ENCODE results near the gene PEX19.
"Not testable (repeated sequence)": the region's sequence is repeated elsewhere in the genome, so short reads cannot be mapped to it uniquely, and the experiment has no call there.

Gene PEX19

DNA sequence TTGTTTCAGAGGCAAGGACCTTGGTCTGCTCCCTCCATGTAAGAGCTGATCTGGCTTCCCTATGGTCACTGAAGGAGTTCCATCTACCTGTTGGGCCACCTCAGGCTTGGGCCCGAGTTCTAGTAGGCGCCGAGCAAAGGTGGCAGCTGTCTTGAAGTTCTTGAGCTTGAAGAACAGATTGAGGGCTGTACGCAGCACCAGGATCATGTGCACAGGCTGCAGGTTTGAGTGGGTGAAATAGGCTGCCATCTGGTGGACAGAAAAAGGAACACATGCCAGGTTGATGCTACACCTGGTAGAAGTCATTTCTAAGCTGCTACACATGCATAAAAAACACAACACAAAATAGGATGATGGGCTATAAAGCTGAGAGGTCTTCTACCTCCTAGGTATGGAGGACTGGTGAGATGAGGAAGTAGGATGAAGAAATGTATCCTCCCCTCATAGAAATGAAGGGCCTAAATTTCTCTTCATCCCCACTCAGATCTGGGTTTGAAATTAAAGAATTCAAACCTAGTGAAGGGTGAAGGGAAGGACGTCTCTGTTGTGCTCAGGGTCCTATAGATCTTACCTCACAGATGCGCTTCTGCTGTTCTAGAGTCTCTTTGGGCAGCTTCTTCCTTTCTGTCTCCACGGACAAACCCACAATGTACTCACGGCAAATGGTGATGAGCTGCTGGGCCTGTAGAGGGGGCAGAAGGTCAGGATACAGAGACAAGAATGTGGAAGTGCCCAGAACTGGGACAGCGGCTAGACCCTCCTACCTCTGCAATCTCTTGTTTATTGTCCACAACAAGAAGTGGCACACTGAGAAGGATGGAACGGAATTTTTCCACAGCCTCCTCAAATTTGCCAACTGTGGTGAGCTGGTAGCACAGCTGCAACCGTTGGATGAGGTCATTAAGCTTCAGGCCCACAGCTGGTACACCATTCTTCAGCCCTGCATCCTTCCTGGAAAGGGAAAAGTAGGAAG lies 6.6 kb upstream of the PEX19 start:
- H3K4me1 ChIP-seq (ENCODE audit: control insufficient read depth in 1 of 2, insufficient read depth in 1 of 2, low read depth in 1 of 2, low read length in 1 of 2) = no peaks in the 10 kb centered on the region
- peak; percentile 76 for TF ChIP-seq CTCF (IDR thresholded peaks at IDR 0.05)
- peak overlapping the region; percentile 48 for H3K27ac ChIP-seq
- no peaks in the 10 kb centered on the region for H3K9me3 ChIP-seq
- H3K36me3 ChIP-seq = peaks cover 82% of the 10 kb centered on the region
- no peak overlapping the region for H3K4me3 ChIP-seq (ENCODE audit: low read depth in 1 of 2, low read length in 1 of 2)
- H3K27me3 ChIP-seq = no peaks in the 10 kb centered on the region

- H3K4me3 ChIP-seq (ENCODE audit: low read depth in 1 of 2, low read length in 1 of 2); H3K27me3 ChIP-seq; H3K9me3 ChIP-seq; H3K27ac ChIP-seq: not testable (repeated sequence)
- Histone ChIP-seq H3K36me3 (peaks cover 51% of the 10 kb centered on the region), H3K4me1 (ENCODE audit: control insufficient read depth in 1 of 2, insufficient read depth in 1 of 2, low read depth in 1 of 2, low read length in 1 of 2) (peaks cover 20 to 24% of the 10 kb centered on the region in 2 experiments)
Observed at GRCh38 chr1:160287769-160288168, 2.8 kb upstream of the PEX19 start.

GRCh38 chr1:160285506-160285905 lies 573 bp upstream of the PEX19 start:
- peak overlapping the region; percentile 87 to 90 for H3K4me3 ChIP-seq (ENCODE audit: low read depth in 1 of 2, low read length in 1 of 2)
- H3K27ac ChIP-seq = no peak overlapping the region
- H3K4me1 ChIP-seq (ENCODE audit: control insufficient read depth in 1 of 2, insufficient read depth in 1 of 2, low read depth in 1 of 2, low read length in 1 of 2) = peaks cover 20 to 24% of the 10 kb centered on the region in 2 experiments
- H3K36me3 ChIP-seq = peaks cover 51% of the 10 kb centered on the region
- no peaks in the 10 kb centered on the region for H3K9me3 ChIP-seq
- TF ChIP-seq CTCF (IDR thresholded peaks at IDR 0.05) = no peak
- no peaks in the 10 kb centered on the region for H3K27me3 ChIP-seq

DNA sequence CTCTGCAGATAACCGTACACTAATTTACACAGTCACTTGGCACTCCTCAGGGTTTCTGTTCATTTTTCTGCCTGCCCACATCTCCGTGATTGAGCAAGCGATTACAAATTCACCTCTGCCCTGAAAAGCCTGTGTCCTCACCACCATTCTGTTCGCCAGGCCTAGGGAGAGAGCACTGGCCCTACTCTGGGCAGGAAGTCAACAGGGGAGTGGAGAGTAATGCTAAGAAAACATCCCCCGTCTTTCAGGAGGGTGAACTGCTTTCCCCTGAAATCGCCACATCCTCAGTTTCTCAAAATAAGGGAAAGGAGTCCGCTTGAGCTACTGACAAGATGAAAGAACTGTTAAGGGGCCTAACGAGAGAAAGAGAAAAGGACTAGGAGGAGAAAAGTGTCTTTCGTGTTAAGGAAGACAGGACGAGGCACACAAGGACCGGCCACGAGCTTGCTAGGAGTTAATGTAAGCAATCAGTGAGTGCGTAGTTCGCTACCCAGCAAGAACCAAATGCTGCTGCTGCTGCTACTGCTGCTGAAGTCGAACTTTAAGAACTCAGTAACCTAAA lies 632 bp downstream of the PEX19 start:
- H3K4me1 ChIP-seq (ENCODE audit: control insufficient read depth in 1 of 2, insufficient read depth in 1 of 2, low read depth in 1 of 2, low read length in 1 of 2) = peaks cover 20 to 24% of the 10 kb centered on the region in 2 experiments
- no peaks in the 10 kb centered on the region for H3K9me3 ChIP-seq
- peak overlapping the region; percentile 84 for H3K27ac ChIP-seq
- H3K4me3 ChIP-seq (ENCODE audit: low read depth in 1 of 2, low read length in 1 of 2) = peak overlapping the region; percentile 87 to 90
- no peaks in the 10 kb centered on the region for H3K27me3 ChIP-seq
- no peak for TF ChIP-seq CTCF (IDR thresholded peaks at IDR 0.05)
- H3K36me3 ChIP-seq = peaks cover 51% of the 10 kb centered on the region

GRCh38 chr1:160282807-160283206 lies 2.1 kb downstream of the PEX19 start:
- Histone ChIP-seq H3K27ac (no peak overlapping the region), H3K4me3 (ENCODE audit: low read depth in 1 of 2, low read length in 1 of 2) (no peak overlapping the region), H3K36me3 (peaks cover 56% of the 10 kb centered on the region), H3K9me3 (no peaks in the 10 kb centered on the region), H3K27me3 (no peaks in the 10 kb centered on the region), H3K4me1 (ENCODE audit: control insufficient read depth in 1 of 2, insufficient read depth in 1 of 2, low read depth in 1 of 2, low read length in 1 of 2) (peaks cover 20 to 24% of the 10 kb centered on the region in 2 experiments)
- TF ChIP-seq CTCF (IDR thresholded peaks at IDR 0.05) = no peak

DNA sequence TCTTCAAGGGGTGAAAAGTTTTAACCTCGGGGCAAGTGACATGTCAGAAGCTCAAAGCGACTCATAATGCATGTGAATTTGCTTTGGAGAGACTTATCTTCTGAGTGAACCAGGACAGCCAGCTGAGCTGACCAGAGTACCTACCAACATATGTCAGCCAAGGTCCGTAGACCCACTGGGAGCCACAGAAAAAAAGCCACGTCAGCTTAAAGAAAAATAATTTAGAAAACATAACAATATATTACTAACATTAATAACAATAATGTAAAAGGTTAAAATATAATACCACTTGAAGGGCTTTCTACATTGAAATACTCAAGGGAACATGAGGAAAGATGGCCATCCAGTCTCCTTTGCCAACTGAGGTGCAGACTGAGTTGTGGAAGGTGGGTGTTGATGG lies 6.9 kb downstream of the PEX19 start:
- no peak overlapping the region for H3K4me3 ChIP-seq (ENCODE audit: low read depth in 1 of 2, low read length in 1 of 2)
- H3K27ac ChIP-seq = no peak overlapping the region
- H3K27me3 ChIP-seq = no peaks in the 10 kb centered on the region
- H3K4me1 ChIP-seq (ENCODE audit: control insufficient read depth in 1 of 2, insufficient read depth in 1 of 2, low read depth in 1 of 2, low read length in 1 of 2) = no peaks in the 10 kb centered on the region
- no peaks in the 10 kb centered on the region for H3K9me3 ChIP-seq
- peaks cover 73% of the 10 kb centered on the region for H3K36me3 ChIP-seq
- no peak for TF ChIP-seq CTCF (IDR thresholded peaks at IDR 0.05)
